ENCODE results near the gene DNAJA4.

DNA sequence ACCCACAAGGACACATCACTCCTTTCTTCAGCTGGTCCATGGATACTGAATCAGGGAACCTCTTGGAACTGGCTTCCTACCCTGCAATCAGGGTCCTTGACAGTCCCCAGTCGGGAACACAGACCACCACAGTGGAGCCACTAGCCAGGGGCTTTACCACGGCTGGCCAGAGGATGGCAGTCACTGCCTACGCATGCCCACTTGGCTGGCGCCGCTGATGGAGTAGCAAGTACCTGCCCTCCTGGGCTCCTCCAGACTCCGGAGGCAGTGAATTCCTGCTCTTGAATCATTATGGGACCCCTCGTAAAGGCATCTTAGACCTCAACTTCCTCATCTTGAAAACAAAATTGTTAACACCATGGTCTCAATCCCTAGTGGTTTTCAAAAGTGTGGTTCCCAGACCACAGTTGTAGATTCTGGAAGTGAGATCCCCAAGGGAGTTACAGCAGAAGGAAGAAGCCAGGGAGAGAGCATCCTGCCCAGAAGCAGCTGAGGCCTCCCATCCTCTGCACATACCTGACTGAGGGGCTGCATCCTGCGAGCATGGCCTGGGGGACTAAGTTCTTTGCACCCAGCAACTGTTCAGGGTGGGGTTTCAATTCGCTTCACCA lies 44.2 kb downstream of the DNAJA4 start:
- TF ChIP-seq, protein P1, sequence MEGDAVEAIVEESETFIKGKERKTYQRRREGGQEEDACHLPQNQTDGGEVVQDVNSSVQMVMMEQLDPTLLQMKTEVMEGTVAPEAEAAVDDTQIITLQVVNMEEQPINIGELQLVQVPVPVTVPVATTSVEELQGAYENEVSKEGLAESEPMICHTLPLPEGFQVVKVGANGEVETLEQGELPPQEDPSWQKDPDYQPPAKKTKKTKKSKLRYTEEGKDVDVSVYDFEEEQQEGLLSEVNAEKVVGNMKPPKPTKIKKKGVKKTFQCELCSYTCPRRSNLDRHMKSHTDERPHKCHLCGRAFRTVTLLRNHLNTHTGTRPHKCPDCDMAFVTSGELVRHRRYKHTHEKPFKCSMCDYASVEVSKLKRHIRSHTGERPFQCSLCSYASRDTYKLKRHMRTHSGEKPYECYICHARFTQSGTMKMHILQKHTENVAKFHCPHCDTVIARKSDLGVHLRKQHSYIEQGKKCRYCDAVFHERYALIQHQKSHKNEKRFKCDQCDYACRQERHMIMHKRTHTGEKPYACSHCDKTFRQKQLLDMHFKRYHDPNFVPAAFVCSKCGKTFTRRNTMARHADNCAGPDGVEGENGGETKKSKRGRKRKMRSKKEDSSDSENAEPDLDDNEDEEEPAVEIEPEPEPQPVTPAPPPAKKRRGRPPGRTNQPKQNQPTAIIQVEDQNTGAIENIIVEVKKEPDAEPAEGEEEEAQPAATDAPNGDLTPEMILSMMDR (IDR thresholded peaks at IDR 0.05): peak; percentile 53 to 80
- TF ChIP-seq POLR2A (IDR thresholded peaks at IDR 0.05) (no peak), POLR2AphosphoS5 (IDR thresholded peaks at IDR 0.05) (no peak)
